Epithelial cell of proximal tubule (primary cell): ENCODE measurements around the gene MVB12A. TPM values are rescaled to one million over a fixed set of nuclear protein-coding genes. Genes with fewer than 3 reads are reported as not detected.

Experiments used
- DNase-seq: peaks from one replicate; pipeline ENCODE4 v3.0.0-alpha.2; 2011; ENCODE audit warnings: low read depth
- H3K4me3 ChIP-seq: 2 replicates; pipeline ENCODE4 v1.5.1; 2011; ENCODE audit warnings: low read depth, mild to moderate bottlenecking, low read length
- total RNA-seq: library from RNA; depleted of rRNA; stranded (reverse); fragments of >200 nt; gene quantifications from 2 replicates; pipeline ENCODE4 v1.2.3, GENCODE V29; 2015
- TF ChIP-seq, protein P1 (sequence below): conservative IDR thresholded peaks from 2 replicates; pipeline ENCODE4 v1.5.1; 2012; ENCODE audit warnings: low read depth, mild to moderate bottlenecking, low read length

Gene MVB12A
- total RNA-seq, 1 donor from 2014 or later, result 91.6 TPM

DNA sequence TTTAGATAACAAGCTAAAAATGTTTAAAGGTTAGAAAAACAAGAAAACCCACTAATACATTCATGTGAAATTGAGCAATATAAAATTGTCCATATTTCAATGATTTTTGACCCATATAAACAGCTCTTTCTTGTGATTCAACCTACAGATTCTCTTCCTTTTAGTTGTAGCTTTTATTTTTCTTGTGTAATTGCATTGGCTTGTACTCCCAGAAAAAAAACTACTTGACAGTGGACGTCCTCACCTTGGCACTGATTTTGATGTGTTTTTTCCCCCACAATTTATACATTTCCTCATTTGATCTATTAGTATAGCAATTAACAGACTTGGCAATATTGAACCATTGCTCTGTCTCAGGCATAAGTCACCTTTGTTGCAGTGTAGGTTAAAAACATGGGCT lies 30.6 kb upstream of the MVB12A start:
- no peak for DNase-seq
- TF ChIP-seq, protein P1, sequence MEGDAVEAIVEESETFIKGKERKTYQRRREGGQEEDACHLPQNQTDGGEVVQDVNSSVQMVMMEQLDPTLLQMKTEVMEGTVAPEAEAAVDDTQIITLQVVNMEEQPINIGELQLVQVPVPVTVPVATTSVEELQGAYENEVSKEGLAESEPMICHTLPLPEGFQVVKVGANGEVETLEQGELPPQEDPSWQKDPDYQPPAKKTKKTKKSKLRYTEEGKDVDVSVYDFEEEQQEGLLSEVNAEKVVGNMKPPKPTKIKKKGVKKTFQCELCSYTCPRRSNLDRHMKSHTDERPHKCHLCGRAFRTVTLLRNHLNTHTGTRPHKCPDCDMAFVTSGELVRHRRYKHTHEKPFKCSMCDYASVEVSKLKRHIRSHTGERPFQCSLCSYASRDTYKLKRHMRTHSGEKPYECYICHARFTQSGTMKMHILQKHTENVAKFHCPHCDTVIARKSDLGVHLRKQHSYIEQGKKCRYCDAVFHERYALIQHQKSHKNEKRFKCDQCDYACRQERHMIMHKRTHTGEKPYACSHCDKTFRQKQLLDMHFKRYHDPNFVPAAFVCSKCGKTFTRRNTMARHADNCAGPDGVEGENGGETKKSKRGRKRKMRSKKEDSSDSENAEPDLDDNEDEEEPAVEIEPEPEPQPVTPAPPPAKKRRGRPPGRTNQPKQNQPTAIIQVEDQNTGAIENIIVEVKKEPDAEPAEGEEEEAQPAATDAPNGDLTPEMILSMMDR, result no peak
- H3K4me3 ChIP-seq, result no peak overlapping the region

DNA sequence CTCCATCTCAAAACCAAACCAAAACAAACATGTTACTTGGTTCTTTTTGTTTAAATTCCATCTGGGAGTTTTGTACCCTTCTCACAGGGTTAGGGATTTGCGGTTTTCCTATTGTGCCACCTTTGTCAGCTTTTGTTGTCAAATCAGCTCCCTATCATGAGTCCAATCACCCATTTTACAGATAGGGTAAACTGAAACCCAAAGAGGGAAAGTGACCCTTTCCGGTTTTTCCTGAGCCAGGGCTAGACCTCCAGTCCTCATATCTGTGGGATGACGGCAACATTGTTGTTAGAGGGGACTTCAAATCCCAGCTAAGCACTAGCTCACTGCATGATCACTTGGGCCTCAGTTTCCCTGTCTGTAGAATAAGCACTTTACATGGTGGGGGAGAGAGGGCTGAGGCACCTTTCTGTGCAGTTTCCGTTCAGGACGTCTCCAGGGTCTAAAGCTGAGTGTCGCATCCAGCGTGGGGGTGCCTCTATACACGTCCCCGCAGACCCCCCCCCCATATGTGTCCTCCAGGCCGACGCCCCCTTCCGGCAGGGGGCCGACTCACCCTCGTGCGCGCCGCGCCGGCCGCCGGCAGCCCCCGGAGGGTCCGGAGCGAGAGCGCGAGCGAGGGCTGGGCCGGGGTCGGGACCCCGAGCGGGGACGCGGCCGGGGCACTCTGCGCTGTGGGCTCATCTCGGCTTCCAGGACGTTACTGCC lies 29.7 kb upstream of the MVB12A start:
- H3K4me3 ChIP-seq, result peak overlapping the region; percentile 57
- DNase-seq, result no peak
- TF ChIP-seq, protein P1, result no peak

DNA sequence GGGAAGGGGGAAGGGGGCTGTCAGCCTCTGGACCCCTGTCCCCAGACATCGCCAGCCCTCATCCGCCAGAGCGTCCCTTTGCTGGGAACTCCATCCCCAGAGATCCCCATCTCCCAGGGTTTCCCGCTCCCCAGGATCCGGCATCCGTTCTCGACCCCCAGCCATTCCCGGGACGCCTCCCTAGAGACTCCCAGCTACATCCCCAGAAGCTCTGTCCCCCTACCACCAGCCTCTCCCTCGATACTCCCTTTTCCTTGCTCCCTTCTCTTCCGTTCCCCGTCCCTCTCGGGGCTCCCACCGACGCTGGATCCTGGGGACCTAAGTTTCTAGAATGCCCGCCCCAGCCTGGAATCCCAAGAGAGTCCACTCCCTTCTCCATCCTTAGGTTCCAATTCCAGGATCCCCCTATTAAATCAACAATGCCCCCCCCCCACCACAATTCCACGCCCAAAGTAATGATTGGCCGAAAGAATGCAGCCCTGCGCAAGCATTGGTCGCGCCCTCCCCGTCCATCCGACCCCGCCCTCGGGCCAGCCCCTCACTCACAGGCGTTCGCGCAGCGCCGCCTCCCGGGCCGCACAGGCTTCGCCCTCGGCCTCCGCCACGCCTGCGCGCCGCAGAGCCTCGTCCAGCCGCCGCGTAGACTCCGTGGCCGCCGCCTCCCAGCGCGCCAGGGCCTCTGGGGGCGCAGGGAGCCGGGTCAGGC lies 29.0 kb upstream of the MVB12A start:
- TF ChIP-seq, protein P1, result peak; percentile 59
- DNase-seq, result no peak
- peak overlapping the region; percentile 57 for H3K4me3 ChIP-seq

DNA sequence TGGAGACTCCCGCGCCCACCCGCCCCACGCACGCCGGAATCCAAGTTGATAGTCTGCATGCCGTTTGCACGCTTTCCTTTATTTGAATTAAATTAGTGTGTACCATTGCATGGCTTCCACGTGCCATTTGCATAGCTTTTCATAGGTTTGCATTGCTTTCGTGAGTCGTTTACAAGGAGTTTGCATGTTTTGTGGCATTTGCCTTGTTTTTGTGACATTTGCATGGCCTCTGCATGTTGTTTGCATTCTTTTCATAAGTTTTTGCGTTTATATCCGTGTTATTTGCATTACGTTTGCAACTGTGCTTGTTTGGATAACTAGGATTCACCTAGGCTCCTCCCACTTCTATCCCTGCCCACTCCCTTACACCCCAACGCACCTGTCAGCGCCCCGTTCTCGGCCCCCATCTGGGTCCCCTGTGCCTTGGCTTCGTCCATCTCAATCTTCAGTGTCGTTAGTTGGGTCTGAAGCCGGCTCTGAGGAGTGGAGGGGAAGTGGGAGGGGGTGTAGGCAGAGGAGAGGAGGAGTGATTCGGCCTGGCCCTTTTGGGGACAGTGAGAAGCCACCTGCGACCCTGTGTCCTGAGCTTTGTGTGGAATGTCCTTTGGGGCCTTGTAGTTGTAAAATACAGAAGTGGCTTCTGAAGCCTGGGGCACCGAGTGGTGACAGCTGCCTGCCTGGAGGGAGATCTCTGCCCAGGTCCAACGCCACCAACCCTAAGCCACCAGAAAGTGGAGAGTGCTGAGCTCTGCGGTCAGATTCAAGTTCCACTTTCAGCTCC lies 28.3 kb upstream of the MVB12A start:
- TF ChIP-seq, protein P1, result no peak
- no peak for DNase-seq
- peak overlapping the region; percentile 57 for H3K4me3 ChIP-seq

DNA sequence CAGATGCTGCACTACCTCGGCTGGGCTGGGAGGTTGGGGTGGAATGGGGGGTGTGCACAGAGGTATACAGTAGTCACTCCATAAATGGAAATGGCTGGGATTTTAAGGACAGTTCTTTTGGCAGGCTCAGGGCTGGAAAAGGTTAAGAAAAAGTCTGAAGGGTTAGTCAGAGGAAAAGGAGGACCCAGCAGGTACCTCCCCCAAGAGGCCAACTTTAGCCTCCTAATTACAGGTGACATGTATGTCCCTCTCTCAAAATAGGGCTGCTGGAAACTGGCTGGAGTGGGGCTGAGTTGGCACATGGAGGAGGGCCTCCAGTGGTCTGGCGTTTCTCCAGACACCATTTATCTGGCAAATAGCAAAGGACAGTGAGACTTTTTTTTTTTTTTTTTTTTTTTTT lies 26.8 kb upstream of the MVB12A start:
- no peak for DNase-seq
- TF ChIP-seq, protein P1, result no peak
- no peak overlapping the region for H3K4me3 ChIP-seq

DNA sequence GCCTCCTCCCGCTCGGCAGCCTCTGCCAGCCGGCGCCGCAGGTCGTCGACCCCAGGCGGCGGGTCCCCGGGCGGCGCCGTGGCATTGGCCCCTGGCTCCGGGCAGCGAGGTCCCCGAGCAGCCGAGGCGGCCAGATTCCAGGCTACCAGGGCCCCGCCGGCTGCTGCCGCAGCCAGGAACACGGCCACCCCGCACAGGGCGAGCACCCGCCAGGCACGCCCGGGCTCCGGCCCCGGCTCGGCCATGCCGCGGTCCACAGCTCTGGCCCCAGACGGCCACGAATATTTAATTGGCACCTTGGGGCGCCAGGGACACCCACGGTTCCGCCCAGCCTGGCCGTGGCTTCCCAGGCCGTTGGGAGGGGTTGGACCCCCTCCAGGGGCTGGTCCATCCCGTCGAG lies 25.9 kb upstream of the MVB12A start, which contains the start of gene CCDC194:
TSS of gene CCDC194 (minus strand) at position 283 of the 400 bp plus-strand sequence. CDS start at position 245, 38 bp downstream.
- H3K4me3 ChIP-seq, result no peak within 1 kb of the TSS
- no peak for DNase-seq
- TF ChIP-seq, protein P1, result no peak
